Measurements from ENCODE around the gene WT1.

WT1 gene

GRCh38 chr11:32434356-32435151, 785 bp downstream of the WT1 start:
- Histone ChIP-seq H3K27ac (ENCODE audit: low read length, poor library complexity, severe bottlenecking) (no peak overlapping the region), H3K79me1 (replicated peaks; ENCODE audit: low read length, poor library complexity, severe bottlenecking) (no peaks in the 10 kb centered on the region), H3K4me1 (ENCODE audit: control insufficient read depth, insufficient read depth, low read depth, low read length) (peaks cover 33% of the 10 kb centered on the region), H2AK5ac (ENCODE audit: low read length, severe bottlenecking) (no peak overlapping the region), H3K14ac (ENCODE audit: low read length in 2 of 2) (peak overlapping the region in 1 of 2 experiments; percentile 18), H3K9ac (ENCODE audit: low read length) (no peak overlapping the region), H2BK5ac (ENCODE audit: low read depth, low read length, poor library complexity, severe bottlenecking) (no peak overlapping the region), H2AFZ (ENCODE audit: low read depth, low read length) (no peak overlapping the region), H2BK120ac (ENCODE audit: low read depth, low read length) (no peak overlapping the region), H2BK12ac (ENCODE audit: low read length in 2 of 2) (no peak overlapping the region), H3K4me3 (ENCODE audit: insufficient read depth in 1 of 2, low read depth in 1 of 2, low read length in 2 of 2) (peak overlapping the region in 1 of 2 experiments; percentile 31), H3K27me3 (ENCODE audit: control insufficient read depth in 1 of 2, insufficient read depth in 1 of 2, low read length in 2 of 2) (peaks cover 94 to 98% of the 10 kb centered on the region in 2 experiments), H4K8ac (ENCODE audit: low read length) (no peak overlapping the region), H2BK15ac (ENCODE audit: low read depth, poor library complexity, severe bottlenecking) (no peak overlapping the region), H4K91ac (ENCODE audit: low read length) (no peak overlapping the region), H3K23ac (ENCODE audit: low read length in 2 of 2) (peak overlapping the region in 1 of 2 experiments; percentile 78), H3K36me3 (ENCODE audit: control insufficient read depth in 1 of 2, insufficient read depth in 2 of 2, low read depth in 1 of 2, low read length in 2 of 2) (no peaks in the 10 kb centered on the region), H3K18ac (ENCODE audit: low read depth in 1 of 2, low read length in 2 of 2) (no peak overlapping the region), H3K4me2 (ENCODE audit: low read length, poor library complexity, severe bottlenecking) (no peak overlapping the region), H3K9me3 (ENCODE audit: control insufficient read depth, low read length) (peaks cover 3% of the 10 kb centered on the region), H3K4ac (ENCODE audit: low read depth in 1 of 2, low read length in 2 of 2) (no peak overlapping the region)
- WGBS: 1% methylated on average over 50 of the region's 77 CpGs
- no peak for DNase-seq

GRCh38 chr11:32433914-32434355, 1.4 kb downstream of the WT1 start:
- Histone ChIP-seq H2AK5ac (ENCODE audit: low read length, severe bottlenecking) (no peak overlapping the region), H2BK12ac (ENCODE audit: low read length in 2 of 2) (no peak overlapping the region), H3K4me1 (ENCODE audit: control insufficient read depth, insufficient read depth, low read depth, low read length) (peaks cover 31% of the 10 kb centered on the region), H3K23ac (ENCODE audit: low read length in 2 of 2) (no peak overlapping the region), H4K91ac (ENCODE audit: low read length) (no peak overlapping the region), H3K18ac (ENCODE audit: low read depth in 1 of 2, low read length in 2 of 2) (no peak overlapping the region), H2BK5ac (ENCODE audit: low read depth, low read length, poor library complexity, severe bottlenecking) (no peak overlapping the region), H3K79me1 (replicated peaks; ENCODE audit: low read length, poor library complexity, severe bottlenecking) (no peaks in the 10 kb centered on the region), H3K4ac (ENCODE audit: low read depth in 1 of 2, low read length in 2 of 2) (no peak overlapping the region), H3K36me3 (ENCODE audit: control insufficient read depth in 1 of 2, insufficient read depth in 2 of 2, low read depth in 1 of 2, low read length in 2 of 2) (no peaks in the 10 kb centered on the region), H3K27me3 (ENCODE audit: control insufficient read depth in 1 of 2, insufficient read depth in 1 of 2, low read length in 2 of 2) (peaks cover 94 to 98% of the 10 kb centered on the region in 2 experiments), H3K4me3 (ENCODE audit: insufficient read depth in 1 of 2, low read depth in 1 of 2, low read length in 2 of 2) (peak overlapping the region in 1 of 2 experiments; percentile 66), H2BK120ac (ENCODE audit: low read depth, low read length) (no peak overlapping the region), H3K9ac (ENCODE audit: low read length) (no peak overlapping the region), H3K14ac (ENCODE audit: low read length in 2 of 2) (no peak overlapping the region), H2AFZ (ENCODE audit: low read depth, low read length) (no peak overlapping the region), H3K4me2 (ENCODE audit: low read length, poor library complexity, severe bottlenecking) (no peak overlapping the region), H4K8ac (ENCODE audit: low read length) (no peak overlapping the region), H2BK15ac (ENCODE audit: low read depth, poor library complexity, severe bottlenecking) (no peak overlapping the region), H3K9me3 (ENCODE audit: control insufficient read depth, low read length) (peaks cover 3% of the 10 kb centered on the region), H3K27ac (ENCODE audit: low read length, poor library complexity, severe bottlenecking) (no peak overlapping the region)
- DNase-seq: no peak
- 10% methylated on average over 25 of the region's 25 CpGs for WGBS

- H3K27me3 ChIP-seq (ENCODE audit: control insufficient read depth in 1 of 2, insufficient read depth in 1 of 2, low read length in 2 of 2): peaks cover 94 to 98% of the 10 kb centered on the region in 2 experiments
- no peak overlapping the region for H3K9ac ChIP-seq (ENCODE audit: low read length)
- no peak overlapping the region for H3K27ac ChIP-seq (ENCODE audit: low read length, poor library complexity, severe bottlenecking)
- H2AK5ac ChIP-seq (ENCODE audit: low read length, severe bottlenecking): no peak overlapping the region
- H3K4ac ChIP-seq (ENCODE audit: low read depth in 1 of 2, low read length in 2 of 2): no peak overlapping the region
- H3K9me3 ChIP-seq (ENCODE audit: control insufficient read depth, low read length): peaks cover 5% of the 10 kb centered on the region
- H3K4me3 ChIP-seq (ENCODE audit: insufficient read depth in 1 of 2, low read depth in 1 of 2, low read length in 2 of 2): peak overlapping the region in 1 of 2 experiments; percentile 66
- no peak overlapping the region for H3K14ac ChIP-seq (ENCODE audit: low read length in 2 of 2)
- H2BK5ac ChIP-seq (ENCODE audit: low read depth, low read length, poor library complexity, severe bottlenecking): no peak overlapping the region
- no peak for DNase-seq
- no peaks in the 10 kb centered on the region for H3K79me1 ChIP-seq (replicated peaks; ENCODE audit: low read length, poor library complexity, severe bottlenecking)
- no peak overlapping the region for H2BK15ac ChIP-seq (ENCODE audit: low read depth, poor library complexity, severe bottlenecking)
- no peak overlapping the region for H2AFZ ChIP-seq (ENCODE audit: low read depth, low read length)
- peak overlapping the region; percentile 50 for H3K4me2 ChIP-seq (ENCODE audit: low read length, poor library complexity, severe bottlenecking)
- H2BK12ac ChIP-seq (ENCODE audit: low read length in 2 of 2): no peak overlapping the region
- H4K8ac ChIP-seq (ENCODE audit: low read length): no peak overlapping the region
- no peak overlapping the region for H4K91ac ChIP-seq (ENCODE audit: low read length)
- peaks cover 31% of the 10 kb centered on the region for H3K4me1 ChIP-seq (ENCODE audit: control insufficient read depth, insufficient read depth, low read depth, low read length)
- no peak overlapping the region for H3K18ac ChIP-seq (ENCODE audit: low read depth in 1 of 2, low read length in 2 of 2)
- no peak overlapping the region for H2BK120ac ChIP-seq (ENCODE audit: low read depth, low read length)
- peak overlapping the region; percentile 13 to 85 for H3K23ac ChIP-seq (ENCODE audit: low read length in 2 of 2)
- H3K36me3 ChIP-seq (ENCODE audit: control insufficient read depth in 1 of 2, insufficient read depth in 2 of 2, low read depth in 1 of 2, low read length in 2 of 2): no peaks in the 10 kb centered on the region
- WGBS: 9% methylated on average over 46 of the region's 46 CpGs
These were observed 2.0 kb downstream of the WT1 start for GRCh38 chr11:32433101-32433913.

- no peak for DNase-seq
- WGBS: 25% methylated on average over 6 of the region's 8 CpGs
- H2AK5ac ChIP-seq (ENCODE audit: low read length, severe bottlenecking): no peak overlapping the region
- no peaks in the 10 kb centered on the region for H3K79me1 ChIP-seq (replicated peaks; ENCODE audit: low read length, poor library complexity, severe bottlenecking)
- peaks cover 94 to 98% of the 10 kb centered on the region in 2 experiments for H3K27me3 ChIP-seq (ENCODE audit: control insufficient read depth in 1 of 2, insufficient read depth in 1 of 2, low read length in 2 of 2)
- no peaks in the 10 kb centered on the region for H3K36me3 ChIP-seq (ENCODE audit: control insufficient read depth in 1 of 2, insufficient read depth in 2 of 2, low read depth in 1 of 2, low read length in 2 of 2)
- no peak overlapping the region for H2BK12ac ChIP-seq (ENCODE audit: low read length in 2 of 2)
- H3K4me2 ChIP-seq (ENCODE audit: low read length, poor library complexity, severe bottlenecking): peak overlapping the region; percentile 50
- no peak overlapping the region for H3K27ac ChIP-seq (ENCODE audit: low read length, poor library complexity, severe bottlenecking)
- no peak overlapping the region for H2BK120ac ChIP-seq (ENCODE audit: low read depth, low read length)
- no peak overlapping the region for H3K14ac ChIP-seq (ENCODE audit: low read length in 2 of 2)
- no peak overlapping the region for H3K9ac ChIP-seq (ENCODE audit: low read length)
- no peak overlapping the region for H2AFZ ChIP-seq (ENCODE audit: low read depth, low read length)
- no peak overlapping the region for H2BK5ac ChIP-seq (ENCODE audit: low read depth, low read length, poor library complexity, severe bottlenecking)
- no peak overlapping the region for H3K18ac ChIP-seq (ENCODE audit: low read depth in 1 of 2, low read length in 2 of 2)
- peaks cover 7% of the 10 kb centered on the region for H3K9me3 ChIP-seq (ENCODE audit: control insufficient read depth, low read length)
- peak overlapping the region in 1 of 2 experiments; percentile 66 for H3K4me3 ChIP-seq (ENCODE audit: insufficient read depth in 1 of 2, low read depth in 1 of 2, low read length in 2 of 2)
- no peak overlapping the region for H2BK15ac ChIP-seq (ENCODE audit: low read depth, poor library complexity, severe bottlenecking)
- H3K4me1 ChIP-seq (ENCODE audit: control insufficient read depth, insufficient read depth, low read depth, low read length): peaks cover 30% of the 10 kb centered on the region
- H3K23ac ChIP-seq (ENCODE audit: low read length in 2 of 2): no peak overlapping the region
- H4K8ac ChIP-seq (ENCODE audit: low read length): no peak overlapping the region
- no peak overlapping the region for H4K91ac ChIP-seq (ENCODE audit: low read length)
- no peak overlapping the region for H3K4ac ChIP-seq (ENCODE audit: low read depth in 1 of 2, low read length in 2 of 2)
These were observed 2.8 kb downstream of the WT1 start for GRCh38 chr11:32432565-32432964.

Data from mesenchymal stem cell (in vitro differentiated cells and primary cell).